WERI-Rb-1 (cell line): ENCODE measurements around the gene TRIP10.
"Not testable (repeated sequence)": the region's sequence is repeated elsewhere in the genome, so short reads cannot be mapped to it uniquely, and the experiment has no call there.

Experiments used
- DNase-seq: peaks from one replicate; pipeline ENCODE4 v3.0.0-alpha.2; 2020
- H3K27ac ChIP-seq: fragments of 250-450 bp; sonication (Bioruptor Pico); 2 replicates; pipeline ENCODE4 v1.5.1; 2020; ENCODE audit warnings: mild to moderate bottlenecking, moderate library complexity
- H3K27me3 ChIP-seq: fragments of 250-450 bp; sonication (Bioruptor Pico); 2 replicates; pipeline ENCODE4 v1.5.1; 2021; ENCODE audit warnings: mild to moderate bottlenecking, low read depth, moderate library complexity; ENCODE audit not compliant: insufficient read depth, severe bottlenecking
- H3K36me3 ChIP-seq: fragments of 250-450 bp; sonication (Bioruptor Pico); 2 replicates; pipeline ENCODE4 v1.5.1; 2020; ENCODE audit warnings: mild to moderate bottlenecking, moderate library complexity
- H3K4me3 ChIP-seq: 2 replicates; pipeline ENCODE4 v1.5.1; 2011; ENCODE audit warnings: low read depth, mild to moderate bottlenecking, control low read depth, low read length
- H3K9me3 ChIP-seq: fragments of 250-450 bp; sonication (Bioruptor Pico); 2 replicates; pipeline ENCODE4 v1.5.1; 2021; ENCODE audit warnings: mild to moderate bottlenecking, moderate library complexity; ENCODE audit not compliant: severe bottlenecking
- CTCF ChIP-seq: IDR thresholded peaks from 2 replicates; pipeline ENCODE4 v1.5.1; 2011; ENCODE audit warnings: low read depth, mild to moderate bottlenecking, control low read depth, inconsistent platforms, low read length

TRIP10 gene

GRCh38 chr19:6708346-6708745 lies 31.1 kb upstream of the TRIP10 start:
- Histone ChIP-seq H3K27me3 (peaks cover 53% of the 10 kb centered on the region), H3K9me3 (no peaks in the 10 kb centered on the region), H3K27ac (no peak overlapping the region), H3K4me3 (no peak overlapping the region), H3K36me3 (no peaks in the 10 kb centered on the region)
- no peak for TF ChIP-seq CTCF
- DNase-seq = no peak

- H3K27ac ChIP-seq, DNase-seq, H3K4me3 ChIP-seq, H3K9me3 ChIP-seq, H3K36me3 ChIP-seq: not testable (repeated sequence)
- peaks cover 47% of the 10 kb centered on the region for H3K27me3 ChIP-seq
Observed at GRCh38 chr19:6708913-6709312, 30.6 kb upstream of the TRIP10 start.

- no peak overlapping the region for H3K27ac ChIP-seq
- DNase-seq = no peak
- H3K9me3 ChIP-seq = no peaks in the 10 kb centered on the region
- no peaks in the 10 kb centered on the region for H3K36me3 ChIP-seq
- TF ChIP-seq CTCF = no peak
- no peak overlapping the region for H3K4me3 ChIP-seq
- H3K27me3 ChIP-seq = peaks cover 43% of the 10 kb centered on the region
Observed at GRCh38 chr19:6709549-6709948, 29.9 kb upstream of the TRIP10 start.

GRCh38 chr19:6710273-6711077 lies 29.0 kb upstream of the TRIP10 start:
- Histone ChIP-seq H3K4me3 (no peak overlapping the region), H3K27me3 (peaks cover 41% of the 10 kb centered on the region), H3K36me3 (no peaks in the 10 kb centered on the region), H3K9me3 (no peaks in the 10 kb centered on the region), H3K27ac (no peak overlapping the region)
- DNase-seq = peak; percentile 50
- peak; percentile 67 for TF ChIP-seq CTCF

- Histone ChIP-seq H3K27me3 (peaks cover 41% of the 10 kb centered on the region), H3K4me3 (no peak overlapping the region), H3K27ac (no peak overlapping the region), H3K36me3 (no peaks in the 10 kb centered on the region), H3K9me3 (no peaks in the 10 kb centered on the region)
- no peak for TF ChIP-seq CTCF
- no peak for DNase-seq
Observed at GRCh38 chr19:6711078-6711361, 28.5 kb upstream of the TRIP10 start.

- Histone ChIP-seq H3K27me3 (peaks cover 41% of the 10 kb centered on the region), H3K4me3 (no peak overlapping the region), H3K36me3 (no peaks in the 10 kb centered on the region), H3K27ac (no peak overlapping the region), H3K9me3 (no peaks in the 10 kb centered on the region)
- no peak for TF ChIP-seq CTCF
- DNase-seq = no peak
Observed at GRCh38 chr19:6711605-6712004, 27.9 kb upstream of the TRIP10 start.
